HepG2 (cell line): ENCODE results near the gene COG8. TPM values are rescaled to one million over a fixed set of nuclear protein-coding genes. Genes with fewer than 3 reads are reported as not detected.

Experiments
- CAMTA2 ChIP-seq: sonication (generic); formaldehyde crosslinking; IDR thresholded peaks from 2 replicates; pipeline ENCODE4 v1.4.0; 2020; ENCODE audit warnings: mild to moderate bottlenecking, missing genetic modification reagents, borderline replicate concordance
- MATR3 ChIP-seq: sonication (generic); formaldehyde crosslinking; IDR thresholded peaks from 2 replicates; pipeline ENCODE4 v1.4.0; 2020; ENCODE audit warnings: missing genetic modification reagents
- NFYB ChIP-seq: sonication (generic); formaldehyde crosslinking; IDR thresholded peaks from 2 replicates; pipeline ENCODE4 v1.4.0; 2020; ENCODE audit warnings: missing genetic modification reagents
- NKX3-1 ChIP-seq: sonication (generic); formaldehyde crosslinking; IDR thresholded peaks from 2 replicates; pipeline ENCODE4 v1.5.0; 2020; ENCODE audit warnings: missing genetic modification reagents
- PHF5A ChIP-seq: IDR thresholded peaks from one replicate; pipeline ENCODE4 v1.6.1; 2018; ENCODE audit warnings: low read depth, missing genetic modification reagents; ENCODE audit not compliant: unreplicated experiment
- POLR2A ChIP-seq, 2 experiments: IDR thresholded peaks; 2 replicates each; pipeline ENCODE4 v1.6.1; 2011; ENCODE audit warnings: low read depth in 2 of 2, low read length in 2 of 2, mild to moderate bottlenecking in 1 of 2, moderate library complexity in 1 of 2; ENCODE audit not compliant: insufficient read depth in 1 of 2
- REPIN1 ChIP-seq: sonication (generic); formaldehyde crosslinking; IDR thresholded peaks from 2 replicates; pipeline ENCODE4 v1.8.0; 2022; ENCODE audit warnings: missing genetic modification reagents, low read depth, mild to moderate bottlenecking, borderline replicate concordance
- SP5 ChIP-seq: IDR thresholded peaks from 2 replicates; pipeline ENCODE4 v1.6.1; 2016; ENCODE audit warnings: low read depth, borderline replicate concordance
- SPEN ChIP-seq: sonication (generic); formaldehyde crosslinking; IDR thresholded peaks from 2 replicates; pipeline ENCODE4 v1.5.1; 2020; ENCODE audit warnings: low read depth, mild to moderate bottlenecking, missing genetic modification reagents
- STAG1 ChIP-seq: sonication (generic); formaldehyde crosslinking; IDR thresholded peaks from 2 replicates; pipeline ENCODE4 v1.4.0; 2020; ENCODE audit warnings: missing genetic modification reagents
- YY1 ChIP-seq: IDR thresholded peaks from 2 replicates; pipeline ENCODE4 v1.6.1; 2011; ENCODE audit warnings: low read length, low read depth, moderate library complexity, mild to moderate bottlenecking; ENCODE audit not compliant: insufficient read depth, insufficient replicate concordance
- ZKSCAN1 ChIP-seq: fragments of 150-350 bp; IDR thresholded peaks from 2 replicates; pipeline ENCODE4 v1.6.1; 2014; ENCODE audit warnings: low read length
- ZNF350 ChIP-seq: sonication (generic); formaldehyde crosslinking; IDR thresholded peaks from 2 replicates; pipeline ENCODE4 v1.4.0; 2020; ENCODE audit warnings: mild to moderate bottlenecking, low read depth, missing genetic modification reagents, borderline replicate concordance
- ZNF550 ChIP-seq: sonication (generic); formaldehyde crosslinking; IDR thresholded peaks from 2 replicates; pipeline ENCODE4 v1.4.0; 2020; ENCODE audit warnings: mild to moderate bottlenecking, missing genetic modification reagents, borderline replicate concordance
- ZNF558 ChIP-seq: sonication (generic); formaldehyde crosslinking; IDR thresholded peaks from 2 replicates; pipeline ENCODE4 v1.9.0; 2022; ENCODE audit warnings: mild to moderate bottlenecking, missing genetic modification reagents, borderline replicate concordance
- ZNF605 ChIP-seq: sonication (generic); formaldehyde crosslinking; IDR thresholded peaks from 2 replicates; pipeline ENCODE4 v1.8.0; 2022; ENCODE audit warnings: mild to moderate bottlenecking, missing genetic modification reagents
- ZNF713 ChIP-seq: sonication (generic); formaldehyde crosslinking; IDR thresholded peaks from 2 replicates; pipeline ENCODE4 v1.4.0; 2020; ENCODE audit warnings: mild to moderate bottlenecking, missing genetic modification reagents
- ZNF75D ChIP-seq: sonication (generic); formaldehyde crosslinking; IDR thresholded peaks from 2 replicates; pipeline ENCODE4 v1.8.1; 2023; ENCODE audit warnings: missing genetic modification reagents, mild to moderate bottlenecking, borderline replicate concordance
- ZNF768 ChIP-seq: sonication (generic); formaldehyde crosslinking; IDR thresholded peaks from 2 replicates; pipeline ENCODE4 v1.4.0; 2020; ENCODE audit warnings: missing genetic modification reagents
- ZNF839 ChIP-seq: sonication (generic); formaldehyde crosslinking; IDR thresholded peaks from 2 replicates; pipeline ENCODE4 v1.4.0; 2020; ENCODE audit warnings: missing genetic modification reagents, mild to moderate bottlenecking, borderline replicate concordance
- ZSCAN9 ChIP-seq: IDR thresholded peaks from 2 replicates; pipeline ENCODE4 v1.6.1; 2016; ENCODE audit warnings: borderline replicate concordance
- polyA plus RNA-seq, 8 experiments: library from polyadenylated mRNA; depleted of rRNA in 3 of 8; stranded (reverse) in 7 of 8; unstranded in 1 of 8; fragments of >200 nt; fragmentation: Illumina TruSeq in 4 of 8; extraction: Trizol in 4 of 8; gene quantifications; 2 replicates each; pipeline versions ENCODE4 v1.2.1 to v1.2.3, GENCODE V29; 2011 to 2016; ENCODE audit warnings: low read depth in 4 of 8, missing spikeins in 1 of 8, mixed read lengths in 1 of 8; ENCODE audit not compliant: insufficient read depth in 1 of 8
- total RNA-seq, 5 experiments: library from RNA; depleted of rRNA; stranded (reverse); fragments of >200 nt; fragmentation: Illumina TruSeq; extraction: Trizol; gene quantifications; 2 replicates each; pipeline ENCODE4 v1.2.3, GENCODE V29; 2016; ENCODE audit warnings: low read depth in 1 of 5
- TF ChIP-seq, protein P1 (sequence below): sonication (generic); formaldehyde crosslinking; IDR thresholded peaks from 2 replicates; pipeline ENCODE4 v1.5.0; 2020; ENCODE audit warnings: mild to moderate bottlenecking, missing genetic modification reagents
- TF ChIP-seq, protein P2 (sequence below): sonication (generic); formaldehyde crosslinking; IDR thresholded peaks from 2 replicates; pipeline ENCODE4 v1.4.0; 2020; ENCODE audit warnings: missing genetic modification reagents, borderline replicate concordance
- TF ChIP-seq, protein P3 (sequence below): sonication (generic); formaldehyde crosslinking; IDR thresholded peaks from 2 replicates; pipeline ENCODE4 v1.4.0; 2020; ENCODE audit warnings: missing genetic modification reagents

COG8 gene
- total and polyA plus RNA-seq, 2 of the 13 experiments (the other 11 are each of a cell fraction or from before 2014, with no cell fraction given) = 45.5 to 52.1 TPM

DNA sequence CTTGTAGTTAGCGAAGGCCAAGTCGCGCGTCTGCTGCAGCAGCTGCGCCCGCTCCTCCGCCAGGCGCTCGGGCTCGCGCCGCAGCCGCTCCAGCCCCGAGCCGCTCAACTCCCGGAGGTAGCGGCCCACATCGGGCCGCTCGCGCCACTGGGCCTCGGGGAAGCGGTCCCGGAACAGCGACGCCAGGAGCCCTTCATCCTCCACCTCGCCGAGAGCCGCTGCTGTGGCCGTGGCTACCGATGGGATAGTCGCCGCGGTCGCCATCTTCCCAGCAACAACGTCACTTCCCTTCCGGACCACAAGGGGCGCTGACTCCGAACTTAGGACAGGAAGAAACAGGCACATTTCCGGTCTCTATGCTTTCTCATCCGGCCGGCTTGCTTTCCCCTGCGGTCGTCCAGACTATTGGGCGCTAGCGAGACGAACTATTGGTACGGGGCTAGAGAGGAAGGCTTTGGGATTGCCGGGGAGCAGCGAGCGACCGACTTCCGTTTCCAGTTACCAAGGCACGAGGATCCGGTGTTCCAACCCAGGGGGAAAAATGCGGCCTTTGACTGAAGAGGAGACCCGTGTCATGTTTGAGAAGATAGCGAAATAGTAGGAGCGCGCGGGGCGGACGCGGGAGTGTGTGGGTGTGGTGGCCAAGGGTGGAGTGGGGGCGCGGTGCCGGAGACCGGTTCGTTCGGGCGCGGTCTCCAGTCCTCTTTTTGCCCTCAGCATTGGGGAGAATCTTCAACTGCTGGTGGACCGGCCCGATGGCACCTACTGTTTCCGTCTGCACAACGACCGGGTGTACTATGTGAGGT, at the start of gene COG8, which contains the start of gene NIP7 (continued):
- TF ChIP-seq ZNF713 (CRISPR knock-in tag) (no peak), NKX3-1 (CRISPR knock-in tag) (peak; percentile 95), REPIN1 (CRISPR knock-in tag) (peak; percentile 82; the same call in 1 of the 2 replicates), ZNF768 (CRISPR knock-in tag) (peak; percentile 58), ZSCAN9 (CRISPR knock-in tag) (peak; percentile 89; the same call in 1 of the 2 replicates), STAG1 (CRISPR knock-in tag) (peak; percentile 41), YY1 (peak; percentile 97), ZKSCAN1 (peak; percentile 62; the same call in 1 of the 2 replicates), ZNF558 (CRISPR knock-in tag) (peak; percentile 66; the same call in 1 of the 2 replicates), ZNF605 (CRISPR knock-in tag) (peak; percentile 99), CAMTA2 (CRISPR knock-in tag) (peak; percentile 94), POLR2A (IDR thresholded peaks at IDR 0.05; ENCODE audit: insufficient read depth in 1 of 2, low read depth in 2 of 2, low read length in 2 of 2) (peak; percentile 91 to 93), ZNF350 (peak; percentile 96; the same call in 1 of the 2 replicates), PHF5A (CRISPR knock-in tag) (peak; percentile 95), NFYB (peak; percentile 65), ZNF75D (CRISPR knock-in tag) (no peak; the same call in 1 of the 2 replicates), ZNF550 (CRISPR knock-in tag) (peak; percentile 27), SP5 (CRISPR knock-in tag) (peak; percentile 29; the same call in 1 of the 2 replicates), SPEN (CRISPR knock-in tag) (peak; percentile 98), ZNF839 (CRISPR knock-in tag) (no peak), MATR3 (CRISPR knock-in tag) (0 out of 2 replicates have a peak, but pooled peaks have one; percentile 84)
- TF ChIP-seq, protein P1, sequence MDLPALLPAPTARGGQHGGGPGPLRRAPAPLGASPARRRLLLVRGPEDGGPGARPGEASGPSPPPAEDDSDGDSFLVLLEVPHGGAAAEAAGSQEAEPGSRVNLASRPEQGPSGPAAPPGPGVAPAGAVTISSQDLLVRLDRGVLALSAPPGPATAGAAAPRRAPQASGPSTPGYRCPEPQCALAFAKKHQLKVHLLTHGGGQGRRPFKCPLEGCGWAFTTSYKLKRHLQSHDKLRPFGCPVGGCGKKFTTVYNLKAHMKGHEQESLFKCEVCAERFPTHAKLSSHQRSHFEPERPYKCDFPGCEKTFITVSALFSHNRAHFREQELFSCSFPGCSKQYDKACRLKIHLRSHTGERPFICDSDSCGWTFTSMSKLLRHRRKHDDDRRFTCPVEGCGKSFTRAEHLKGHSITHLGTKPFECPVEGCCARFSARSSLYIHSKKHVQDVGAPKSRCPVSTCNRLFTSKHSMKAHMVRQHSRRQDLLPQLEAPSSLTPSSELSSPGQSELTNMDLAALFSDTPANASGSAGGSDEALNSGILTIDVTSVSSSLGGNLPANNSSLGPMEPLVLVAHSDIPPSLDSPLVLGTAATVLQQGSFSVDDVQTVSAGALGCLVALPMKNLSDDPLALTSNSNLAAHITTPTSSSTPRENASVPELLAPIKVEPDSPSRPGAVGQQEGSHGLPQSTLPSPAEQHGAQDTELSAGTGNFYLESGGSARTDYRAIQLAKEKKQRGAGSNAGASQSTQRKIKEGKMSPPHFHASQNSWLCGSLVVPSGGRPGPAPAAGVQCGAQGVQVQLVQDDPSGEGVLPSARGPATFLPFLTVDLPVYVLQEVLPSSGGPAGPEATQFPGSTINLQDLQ (CRISPR knock-in tag) = no peak
- TF ChIP-seq, protein P2, sequence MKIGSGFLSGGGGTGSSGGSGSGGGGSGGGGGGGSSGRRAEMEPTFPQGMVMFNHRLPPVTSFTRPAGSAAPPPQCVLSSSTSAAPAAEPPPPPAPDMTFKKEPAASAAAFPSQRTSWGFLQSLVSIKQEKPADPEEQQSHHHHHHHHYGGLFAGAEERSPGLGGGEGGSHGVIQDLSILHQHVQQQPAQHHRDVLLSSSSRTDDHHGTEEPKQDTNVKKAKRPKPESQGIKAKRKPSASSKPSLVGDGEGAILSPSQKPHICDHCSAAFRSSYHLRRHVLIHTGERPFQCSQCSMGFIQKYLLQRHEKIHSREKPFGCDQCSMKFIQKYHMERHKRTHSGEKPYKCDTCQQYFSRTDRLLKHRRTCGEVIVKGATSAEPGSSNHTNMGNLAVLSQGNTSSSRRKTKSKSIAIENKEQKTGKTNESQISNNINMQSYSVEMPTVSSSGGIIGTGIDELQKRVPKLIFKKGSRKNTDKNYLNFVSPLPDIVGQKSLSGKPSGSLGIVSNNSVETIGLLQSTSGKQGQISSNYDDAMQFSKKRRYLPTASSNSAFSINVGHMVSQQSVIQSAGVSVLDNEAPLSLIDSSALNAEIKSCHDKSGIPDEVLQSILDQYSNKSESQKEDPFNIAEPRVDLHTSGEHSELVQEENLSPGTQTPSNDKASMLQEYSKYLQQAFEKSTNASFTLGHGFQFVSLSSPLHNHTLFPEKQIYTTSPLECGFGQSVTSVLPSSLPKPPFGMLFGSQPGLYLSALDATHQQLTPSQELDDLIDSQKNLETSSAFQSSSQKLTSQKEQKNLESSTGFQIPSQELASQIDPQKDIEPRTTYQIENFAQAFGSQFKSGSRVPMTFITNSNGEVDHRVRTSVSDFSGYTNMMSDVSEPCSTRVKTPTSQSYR (CRISPR knock-in tag) = peak; percentile 6; the same call in 1 of the 2 replicates
- TF ChIP-seq, protein P3, sequence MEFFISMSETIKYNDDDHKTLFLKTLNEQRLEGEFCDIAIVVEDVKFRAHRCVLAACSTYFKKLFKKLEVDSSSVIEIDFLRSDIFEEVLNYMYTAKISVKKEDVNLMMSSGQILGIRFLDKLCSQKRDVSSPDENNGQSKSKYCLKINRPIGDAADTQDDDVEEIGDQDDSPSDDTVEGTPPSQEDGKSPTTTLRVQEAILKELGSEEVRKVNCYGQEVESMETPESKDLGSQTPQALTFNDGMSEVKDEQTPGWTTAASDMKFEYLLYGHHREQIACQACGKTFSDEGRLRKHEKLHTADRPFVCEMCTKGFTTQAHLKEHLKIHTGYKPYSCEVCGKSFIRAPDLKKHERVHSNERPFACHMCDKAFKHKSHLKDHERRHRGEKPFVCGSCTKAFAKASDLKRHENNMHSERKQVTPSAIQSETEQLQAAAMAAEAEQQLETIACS (CRISPR knock-in tag) = peak; percentile 65
